NCI-H82 treated with DMSO at 0.1 percent for 48 hours (cell line): ENCODE measurements around the gene IL17RC.
"Not testable (repeated sequence)": the region's sequence is repeated elsewhere in the genome, so short reads cannot be mapped to it uniquely, and the experiment has no call there.

Experiments
- DNase-seq: peaks from one replicate; lab custom pipeline; 2025; ENCODE audit not compliant: unreplicated experiment; lab: John Stamatoyannopoulos, UW

Gene IL17RC

DNA sequence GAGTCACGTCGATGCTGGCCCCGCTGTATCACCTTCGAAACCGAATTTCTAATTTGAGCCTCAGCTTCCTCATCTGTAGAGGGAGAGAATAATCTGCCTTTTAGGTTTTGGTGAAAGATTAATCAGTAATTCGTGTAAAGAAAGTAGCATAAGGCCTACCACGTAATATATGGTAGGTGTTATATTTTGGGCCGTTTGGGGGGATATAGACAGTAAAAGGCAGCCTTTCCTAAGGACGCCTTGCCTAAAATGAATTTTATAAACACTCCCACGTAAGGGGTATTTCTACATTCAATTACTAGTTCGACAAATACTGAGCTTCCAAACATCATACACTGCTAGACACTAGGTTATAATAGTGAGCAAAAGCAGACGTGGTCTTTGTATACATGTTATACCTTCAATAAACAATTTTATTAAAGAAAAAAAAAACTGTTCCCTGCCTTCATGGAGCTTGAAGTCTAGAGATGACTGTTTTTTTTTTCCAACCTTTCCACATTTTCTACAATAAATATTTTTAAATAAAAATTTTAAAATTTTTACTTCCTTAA lies 25.8 kb upstream of the IL17RC start:
- DNase-seq, result no peak

DNA sequence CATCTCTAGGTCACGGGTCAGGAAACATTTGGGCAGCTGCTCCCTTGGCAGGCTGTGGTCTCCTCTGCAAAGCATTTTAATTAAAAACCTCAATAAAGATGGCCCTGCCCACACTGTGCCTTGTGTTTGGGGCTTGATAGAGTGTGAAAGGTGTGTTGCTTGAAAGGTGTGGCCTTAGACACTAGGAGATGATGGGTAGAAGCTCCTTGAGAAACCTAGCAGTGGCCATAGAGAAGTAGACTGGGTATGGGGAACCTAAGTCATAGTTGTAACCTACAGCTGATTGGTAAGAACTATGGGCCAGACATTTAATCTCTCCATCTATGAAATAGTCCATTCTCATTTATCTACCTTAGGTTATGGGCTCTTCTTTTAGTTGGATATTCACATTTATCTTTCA lies 23.2 kb upstream of the IL17RC start:
- no peak for DNase-seq

DNA sequence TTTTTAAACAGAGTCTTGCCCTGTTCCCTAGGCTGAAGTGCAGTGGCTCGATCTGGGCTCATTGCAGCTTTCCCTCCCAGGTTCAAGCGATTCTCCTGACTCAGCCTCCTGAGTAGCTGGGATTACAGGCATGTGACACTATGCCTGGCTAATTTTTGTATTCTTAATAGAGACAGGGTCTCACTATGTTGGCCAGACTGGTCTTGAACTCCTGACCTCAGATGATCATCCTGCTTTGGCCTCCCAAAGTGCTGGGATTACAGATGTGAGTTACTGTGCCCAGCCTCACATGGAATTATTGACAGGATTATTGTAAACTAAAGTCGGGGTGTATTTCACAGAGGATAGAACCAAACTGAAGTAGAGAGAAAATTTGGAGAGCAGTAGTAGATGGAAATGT lies 21.2 kb upstream of the IL17RC start:
- not testable (repeated sequence) for DNase-seq

DNA sequence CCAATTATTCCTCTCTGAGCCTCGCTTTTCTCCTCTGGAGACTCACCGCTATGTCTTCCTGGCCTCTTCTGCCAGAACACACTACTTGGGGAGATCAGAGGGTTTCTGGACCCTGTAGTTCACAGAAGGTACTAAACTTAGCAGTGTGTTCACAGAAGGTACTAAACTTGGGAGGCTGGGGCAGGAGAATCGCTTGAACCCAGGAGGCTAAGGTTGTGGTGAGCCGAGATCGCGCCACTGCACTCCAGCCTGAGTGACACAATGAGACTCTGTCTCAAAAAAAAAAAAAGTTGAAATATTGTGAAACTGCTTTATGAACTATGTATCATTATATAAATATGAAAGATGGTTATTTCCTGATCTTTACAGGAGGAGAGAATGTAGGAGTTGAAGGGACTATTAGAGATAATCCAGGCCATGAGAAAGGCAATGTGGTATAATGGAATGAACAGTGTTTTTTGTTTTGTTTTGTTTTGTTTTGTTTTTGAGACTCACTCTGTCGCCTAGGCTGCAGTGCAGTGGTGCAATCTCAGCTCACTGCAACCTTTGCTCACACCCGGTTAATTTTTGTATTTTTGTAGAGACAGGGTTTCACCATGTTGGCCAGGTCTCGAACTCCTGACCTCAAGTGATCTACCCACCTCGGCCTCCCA lies 20.0 kb upstream of the IL17RC start:
- DNase-seq, result not testable (repeated sequence)

DNA sequence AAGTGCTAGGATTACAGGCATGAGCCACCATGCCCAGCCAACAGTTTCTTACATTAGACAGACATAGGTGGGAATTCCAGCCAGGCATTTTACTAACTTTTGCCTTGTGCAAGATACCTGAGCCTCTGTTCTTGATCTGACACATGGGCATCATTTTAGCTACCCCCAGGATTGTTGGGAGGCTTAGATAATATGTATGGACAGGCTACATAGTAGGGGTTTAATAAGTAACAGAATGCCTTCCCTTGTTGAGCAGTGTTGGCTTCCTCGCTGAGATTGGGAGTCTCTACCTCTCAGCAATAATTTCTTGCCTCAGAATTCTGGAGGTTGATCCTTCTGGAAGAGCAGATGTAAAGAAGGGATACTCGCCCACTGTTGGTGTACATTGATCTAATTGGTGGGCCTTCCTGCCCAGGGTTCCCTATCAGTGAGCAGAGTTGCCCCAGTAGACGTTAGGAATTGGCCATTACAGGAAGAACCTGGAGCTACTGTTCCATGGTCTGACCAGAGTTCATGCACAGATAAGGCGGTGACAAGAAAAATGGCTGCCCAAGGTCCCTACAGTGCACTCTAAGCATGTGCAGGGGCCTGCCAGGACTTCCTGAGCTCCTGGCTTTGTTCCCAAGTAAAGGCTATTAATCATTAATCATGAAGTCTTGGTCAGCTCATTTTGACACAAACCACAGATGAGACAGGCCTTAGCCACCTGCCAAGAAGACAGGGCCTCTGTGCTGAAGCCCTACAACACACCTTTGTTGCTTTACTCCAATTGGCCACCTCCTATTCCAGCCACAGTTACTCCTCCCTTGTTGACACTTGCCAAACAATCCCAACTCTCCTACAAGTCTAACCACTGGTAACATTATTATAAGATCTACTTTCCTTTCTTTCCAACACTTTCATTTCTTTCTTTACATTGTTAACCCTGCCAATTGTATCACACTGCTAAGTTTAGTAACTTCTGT lies 19.2 kb upstream of the IL17RC start:
- DNase-seq, result no peak

DNA sequence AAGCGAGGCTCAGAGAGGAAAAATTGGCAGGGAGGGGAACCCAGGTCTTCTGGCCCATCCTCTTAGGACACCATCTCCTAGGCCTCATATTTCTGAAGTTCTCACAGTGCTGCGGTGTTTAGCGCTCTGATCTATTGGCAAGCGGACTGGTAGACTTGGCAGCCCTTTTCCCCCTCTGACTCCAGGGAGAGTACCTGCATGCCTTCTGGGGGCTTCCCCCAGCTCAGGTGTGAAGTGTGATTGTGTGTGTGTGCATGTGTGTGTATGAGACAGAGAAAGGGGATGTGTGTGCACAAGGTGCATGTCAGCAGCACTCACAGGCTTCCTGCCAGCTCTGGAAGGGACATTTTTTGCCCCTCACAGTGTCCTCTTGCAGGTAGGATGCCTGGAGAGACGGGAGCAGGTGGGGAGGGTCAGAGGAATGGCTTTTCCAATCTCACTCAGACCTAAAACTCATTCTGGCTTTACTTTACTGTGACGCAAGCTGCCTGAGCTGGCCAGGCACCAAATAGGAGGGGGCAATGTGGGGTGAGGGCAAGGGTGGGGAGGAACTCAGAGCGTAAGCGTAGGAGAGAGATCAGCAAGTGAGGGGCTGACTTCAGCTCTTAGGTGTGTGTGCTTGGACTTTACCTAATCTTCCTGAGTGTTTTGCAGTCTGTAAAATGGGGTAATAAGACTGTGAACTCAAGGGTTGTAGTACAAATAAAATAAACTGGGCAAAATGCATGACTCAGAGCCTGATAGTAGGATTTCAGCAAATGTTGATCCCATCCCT lies 18.2 kb upstream of the IL17RC start:
- no peak for DNase-seq

DNA sequence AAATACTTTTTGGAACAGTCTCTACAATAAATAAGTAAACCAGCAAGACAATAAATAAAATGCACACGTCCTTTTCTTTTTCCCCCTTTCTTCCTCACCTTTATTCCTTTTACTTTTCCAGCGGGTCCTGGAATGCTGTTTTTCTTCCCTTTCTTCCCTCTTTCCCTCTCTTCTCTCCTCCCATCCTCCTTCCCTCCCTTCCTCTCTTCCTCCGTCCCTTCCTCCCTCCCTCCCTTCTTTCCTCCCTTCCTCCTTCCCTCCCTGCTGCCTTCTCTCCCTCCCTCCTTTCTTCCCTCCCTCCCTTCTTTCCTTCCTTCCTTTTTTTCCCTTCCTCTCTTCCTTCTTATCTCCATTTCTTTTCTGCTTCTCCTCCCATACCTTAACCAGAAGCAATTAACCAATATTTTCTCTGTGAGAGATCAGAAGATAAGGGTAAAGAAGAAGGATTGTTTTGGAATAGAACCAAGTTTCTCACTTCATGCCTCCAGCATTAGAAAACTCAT lies 17.6 kb upstream of the IL17RC start:
- no peak for DNase-seq

DNA sequence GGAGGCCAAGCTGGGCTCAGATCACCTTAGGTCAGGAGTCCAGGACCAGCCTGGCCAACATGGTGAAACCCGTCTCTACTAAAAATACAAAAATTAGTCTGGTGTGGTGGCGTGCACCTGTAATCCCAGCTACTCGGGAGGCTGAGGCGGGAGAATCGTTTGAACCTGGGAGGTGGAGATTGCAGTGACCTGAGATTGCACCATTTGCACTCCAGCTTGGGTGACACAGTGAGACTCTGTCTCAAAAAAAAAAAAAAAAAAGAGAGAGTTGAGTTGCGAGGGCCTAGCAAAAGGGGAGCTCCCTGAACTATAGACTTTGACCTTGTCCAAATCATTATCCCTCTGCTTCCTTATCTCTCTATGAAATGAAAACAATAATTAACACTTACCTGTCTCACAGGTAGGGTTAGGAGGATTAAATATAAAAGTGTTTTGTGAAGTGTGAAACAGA lies 15.9 kb upstream of the IL17RC start:
- DNase-seq, result not testable (repeated sequence)

DNA sequence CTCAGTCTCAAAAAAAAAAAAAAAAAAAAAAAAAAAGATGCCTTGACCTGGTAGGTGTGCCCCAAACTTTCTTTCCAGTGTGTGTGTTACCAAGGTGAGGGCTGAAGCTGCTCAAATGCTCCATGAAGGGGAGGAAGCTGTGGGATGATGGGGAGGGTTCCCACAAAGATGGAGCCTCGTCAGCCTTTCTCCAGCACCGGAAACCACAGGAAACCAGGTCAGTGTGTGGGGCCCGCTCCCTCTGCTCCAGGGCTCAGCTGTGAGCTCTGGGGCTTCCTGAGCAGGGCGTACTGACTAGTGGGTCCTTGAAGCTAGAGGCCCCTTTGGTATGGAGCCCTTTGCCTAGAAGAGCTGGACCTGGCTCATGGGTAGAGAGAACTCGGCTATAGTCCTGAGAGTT lies 14.9 kb upstream of the IL17RC start:
- no peak for DNase-seq

DNA sequence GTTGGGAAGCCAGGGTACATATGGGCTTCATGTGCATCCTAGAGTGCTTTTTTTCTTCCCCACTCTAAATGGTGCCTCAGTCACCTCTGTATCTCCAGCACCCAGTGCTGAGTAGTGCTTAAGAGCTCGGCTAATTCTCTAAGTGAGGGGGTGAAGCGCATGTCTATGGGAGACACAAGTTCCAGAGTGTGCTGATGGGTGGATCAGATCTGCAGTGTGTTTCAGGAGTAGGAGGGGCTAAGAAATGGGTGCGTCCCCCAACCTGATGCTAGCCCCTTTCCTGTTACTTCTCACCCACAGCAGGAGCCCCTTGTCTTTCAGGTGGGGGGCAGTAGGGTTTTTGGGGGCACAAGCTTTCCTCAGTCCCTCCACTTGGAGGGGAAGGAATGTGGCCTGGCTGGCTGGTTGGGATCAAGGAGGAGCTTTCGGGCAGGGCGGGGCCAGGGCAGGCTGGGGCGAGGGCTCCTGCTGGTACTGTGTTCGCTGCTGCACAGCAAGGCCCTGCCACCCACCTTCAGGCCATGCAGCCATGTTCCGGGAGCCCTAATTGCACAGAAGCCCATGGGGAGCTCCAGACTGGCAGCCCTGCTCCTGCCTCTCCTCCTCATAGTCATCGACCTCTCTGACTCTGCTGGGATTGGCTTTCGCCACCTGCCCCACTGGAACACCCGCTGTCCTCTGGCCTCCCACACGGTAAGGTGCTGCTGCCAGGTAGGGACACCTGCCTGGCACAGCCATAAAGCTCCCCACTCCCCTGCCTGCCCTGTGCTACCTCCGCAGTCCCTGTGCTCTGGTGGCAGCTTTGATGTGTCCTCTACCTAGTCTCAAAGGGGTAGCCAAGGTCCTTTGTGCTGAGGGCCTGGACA lies 14.3 kb upstream of the IL17RC start, which contains the start of gene IL17RE:
IL17RE (plus strand) TSS at position 477 of the 866 bp plus-strand sequence; CDS start at position 562, 85 bp downstream.
- no peak for DNase-seq

DNA sequence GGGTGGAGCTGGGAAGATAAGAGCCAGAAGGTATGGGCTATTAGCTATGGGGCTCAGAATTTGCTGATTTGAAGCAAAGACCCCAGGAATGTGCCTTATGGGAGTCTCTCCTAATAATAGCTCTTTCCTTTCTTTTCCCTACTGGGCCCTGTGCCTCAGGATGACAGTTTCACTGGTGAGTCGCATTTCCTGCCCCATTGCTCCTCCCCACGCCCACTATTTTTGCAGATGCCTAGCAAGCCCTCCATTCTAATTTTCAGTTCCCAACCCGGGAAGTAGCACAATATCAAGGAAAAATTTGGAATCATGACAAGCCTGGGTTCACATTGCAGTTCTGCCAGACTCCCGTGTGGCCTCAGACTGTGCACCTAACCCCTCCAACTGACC lies 13.7 kb upstream of the IL17RC start:
- no peak for DNase-seq

DNA sequence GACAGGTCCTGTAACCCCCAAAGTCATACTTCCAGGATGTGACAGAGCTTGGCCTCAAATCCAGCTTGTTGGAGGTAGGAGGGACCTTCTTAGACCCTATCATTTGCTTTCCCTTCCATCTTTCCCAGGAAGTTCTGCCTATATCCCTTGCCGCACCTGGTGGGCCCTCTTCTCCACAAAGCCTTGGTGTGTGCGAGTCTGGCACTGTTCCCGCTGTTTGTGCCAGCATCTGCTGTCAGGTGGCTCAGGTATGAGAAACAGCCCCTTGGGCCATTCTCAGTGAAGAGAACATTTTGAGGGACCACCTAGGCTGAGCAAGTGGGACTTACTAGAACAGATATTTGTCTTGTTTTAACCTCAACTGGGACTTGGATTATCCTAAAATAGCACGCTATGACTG lies 13.0 kb upstream of the IL17RC start:
- no peak for DNase-seq

DNA sequence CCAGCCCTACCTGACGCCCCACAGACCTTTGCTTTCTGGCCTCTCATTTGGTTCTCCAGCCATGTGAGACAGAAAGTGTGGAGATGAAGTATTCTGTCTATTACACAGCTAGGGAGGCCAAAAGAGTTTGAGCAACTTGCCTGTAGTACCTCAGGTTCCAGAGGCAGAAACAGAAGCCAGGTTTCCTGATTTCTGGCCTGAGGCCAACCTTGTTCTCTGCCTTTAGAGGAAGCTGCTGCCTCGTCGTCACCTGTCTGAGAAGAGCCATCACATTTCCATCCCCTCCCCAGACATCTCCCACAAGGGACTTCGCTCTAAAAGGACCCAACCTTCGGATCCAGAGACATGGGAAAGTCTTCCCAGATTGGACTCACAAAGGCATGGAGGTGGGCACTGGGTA lies 10.4 kb upstream of the IL17RC start:
- DNase-seq, result no peak

DNA sequence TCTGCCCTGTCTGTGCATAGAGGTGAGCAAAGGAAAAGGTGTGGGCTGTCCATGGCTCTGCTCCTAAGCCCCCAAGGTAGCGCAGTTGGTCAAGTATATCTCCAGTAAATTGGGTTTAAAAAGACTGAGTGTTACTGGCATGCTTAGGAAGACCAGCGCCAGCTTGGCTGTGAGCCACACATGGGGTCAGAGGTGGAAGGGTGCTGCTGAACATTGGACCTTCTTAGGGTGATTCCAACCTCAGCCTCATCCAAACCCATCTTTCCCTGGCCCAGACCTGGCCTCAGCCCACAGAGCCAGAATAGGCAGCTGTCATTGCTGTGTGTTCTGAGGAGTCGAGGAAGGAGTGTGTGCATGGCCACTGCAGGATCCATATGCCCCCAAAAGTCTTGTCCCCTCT lies 8.6 kb upstream of the IL17RC start:
- DNase-seq, result no peak

DNA sequence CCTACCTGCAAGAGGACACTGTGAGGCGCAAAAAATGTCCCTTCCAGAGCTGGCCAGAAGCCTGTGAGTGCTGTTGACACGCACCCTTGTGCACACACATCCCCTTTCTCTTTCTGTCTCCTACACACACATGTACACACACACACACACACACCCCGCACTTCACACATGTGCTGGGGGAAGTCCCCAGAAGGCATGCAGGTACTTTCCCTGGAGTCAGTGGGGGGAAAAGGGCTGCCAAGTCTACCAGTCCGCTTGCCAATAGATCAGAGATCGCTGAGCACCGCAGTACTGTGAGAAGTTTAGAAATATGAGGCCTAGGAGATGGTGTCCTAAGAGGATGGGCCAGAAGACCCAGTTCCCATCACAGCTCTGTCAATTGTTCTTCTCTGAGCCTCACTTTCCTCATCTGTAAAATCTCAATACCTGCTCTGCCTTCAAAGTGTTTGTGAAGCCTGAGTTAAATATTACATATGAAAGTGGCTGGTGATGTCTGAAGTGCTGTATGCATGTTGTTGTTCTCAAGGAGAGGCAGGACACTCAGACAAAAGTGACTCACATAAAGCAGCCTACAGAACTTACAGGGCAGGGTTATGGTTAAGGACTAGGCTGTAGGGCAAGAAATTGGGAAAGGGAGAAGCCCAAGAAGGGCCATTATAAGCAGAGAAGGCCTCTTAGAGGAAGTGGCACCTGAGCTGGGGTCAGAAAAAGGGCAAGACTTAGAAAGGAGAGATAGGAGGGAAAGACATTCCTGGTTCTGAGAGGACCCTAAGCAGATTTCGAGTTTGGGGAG lies 7.5 kb upstream of the IL17RC start:
- no peak for DNase-seq

DNA sequence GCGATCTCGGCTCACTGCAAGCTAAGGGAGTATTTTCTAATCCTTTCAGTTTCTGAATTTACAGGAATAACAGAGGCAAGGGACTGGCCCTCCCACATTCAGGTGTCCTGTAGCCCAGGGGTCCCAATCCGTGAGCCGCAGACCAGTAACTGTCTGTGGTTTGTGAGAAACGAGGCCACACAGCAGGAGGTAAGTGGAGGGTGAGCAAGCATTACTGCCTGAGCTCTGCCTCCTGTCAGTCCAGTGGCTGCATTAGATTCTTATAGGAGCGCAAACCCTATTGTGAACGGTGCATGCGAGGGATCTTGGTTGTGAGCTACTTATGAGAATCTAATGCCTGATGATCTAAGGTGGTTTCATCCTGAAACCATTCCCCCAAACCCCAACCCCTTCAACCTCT lies 5.0 kb upstream of the IL17RC start:
- DNase-seq, result no peak

DNA sequence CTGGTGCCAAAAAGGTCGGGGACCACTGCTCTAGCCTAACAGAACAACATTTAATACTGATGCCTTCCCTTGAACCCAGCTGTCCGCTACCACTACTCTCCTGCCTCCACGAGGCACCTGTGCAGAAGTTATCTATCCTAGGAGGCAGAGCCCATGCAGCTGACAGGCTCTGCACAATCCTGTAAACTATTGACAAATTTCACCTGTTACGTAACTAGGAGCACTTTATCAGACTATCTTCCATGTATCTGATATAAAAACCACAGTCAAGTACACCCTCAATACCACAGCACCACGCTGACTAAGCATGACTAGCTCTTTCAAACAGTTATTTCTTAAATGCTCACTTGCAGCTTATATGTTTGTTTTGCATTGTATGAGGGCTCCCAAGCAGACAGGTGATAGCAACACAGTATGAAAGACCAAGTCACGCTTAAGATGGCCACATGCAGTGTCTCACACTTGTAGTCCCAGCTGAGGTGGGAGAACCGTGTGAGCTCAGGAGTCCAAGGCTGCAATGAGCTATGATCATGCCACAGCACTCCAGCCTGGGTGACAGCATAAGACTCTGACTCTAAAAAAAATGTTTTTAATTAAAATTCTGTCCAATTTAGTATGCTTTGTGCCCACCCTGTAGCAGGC lies 4.5 kb upstream of the IL17RC start:
- no peak for DNase-seq

DNA sequence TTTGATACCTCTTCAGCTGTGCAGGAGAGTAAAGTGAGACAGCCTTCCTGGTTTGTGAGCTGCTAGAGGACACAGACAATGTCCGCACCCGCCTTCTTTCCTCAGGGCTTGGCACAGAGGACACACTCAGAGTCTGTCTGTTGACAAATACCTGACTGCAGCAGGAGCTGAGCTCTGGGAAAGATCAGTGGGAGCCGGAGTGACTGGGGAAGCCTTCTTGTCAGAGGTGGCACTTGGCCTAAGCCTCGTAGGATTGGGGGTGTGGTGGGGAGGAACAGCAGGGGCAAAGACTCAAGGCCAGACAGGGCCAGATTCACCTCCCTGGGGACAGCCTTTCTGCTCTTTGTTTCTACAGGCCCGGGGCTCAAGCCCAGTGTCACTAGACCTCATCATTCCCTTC lies 3.3 kb upstream of the IL17RC start:
- DNase-seq, result no peak

DNA sequence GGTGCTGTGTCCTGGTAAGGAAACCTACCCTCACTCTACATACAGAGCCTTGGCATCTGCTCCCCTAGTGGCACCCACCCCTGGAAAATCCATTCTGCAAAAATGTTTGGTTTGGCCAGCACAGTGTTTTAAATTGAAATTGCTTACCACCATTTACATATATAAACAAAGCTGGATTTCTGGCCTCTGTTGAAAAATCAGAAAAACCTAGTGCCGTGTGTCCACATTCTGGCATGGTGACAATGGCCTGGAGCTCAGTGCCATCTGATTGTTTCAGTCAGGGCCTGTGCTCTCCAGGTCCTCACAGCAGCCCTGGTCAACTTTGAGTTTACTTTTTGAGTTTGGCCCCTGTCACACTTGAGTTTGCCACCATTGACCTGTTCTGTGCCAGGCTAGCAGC lies 2.9 kb upstream of the IL17RC start:
- no peak for DNase-seq
